ENCODE data around the gene NTNG2.

GRCh38 chr9:132260846-132261245 lies 99.0 kb downstream of the NTNG2 start:
- TF ChIP-seq EZH2 (IDR thresholded peaks at IDR 0.05; ENCODE audit: borderline replicate concordance, low read length), result no peak
- no peak for TF ChIP-seq CTCF (IDR thresholded peaks at IDR 0.05; ENCODE audit: low read length)

All from OCI-LY1 (cell line).